ENCODE data around the gene ZNF536. TPM values are rescaled to one million over a fixed set of nuclear protein-coding genes. Genes with fewer than 3 reads are reported as not detected.

ZNF536 gene
- total and polyA plus RNA-seq, 2 donors (not counting 1 experiment from before 2014, with no cell fraction given), result not detected

GRCh38 chr19:30579419-30579818, 207.2 kb downstream of the ZNF536 start:
- no peak overlapping the region for H3K9ac ChIP-seq (ENCODE audit: low read length)
- H3K27ac ChIP-seq (ENCODE audit: low read length in 2 of 2), result no peak overlapping the region
- TF ChIP-seq CTCF (IDR thresholded peaks at IDR 0.05) (no peak), EZH2 (IDR thresholded peaks at IDR 0.05; ENCODE audit: borderline replicate concordance, insufficient read depth, low read depth, low read length, poor library complexity, severe bottlenecking) (no peak)
- H3K9me3 ChIP-seq (ENCODE audit: control extremely low read depth in 1 of 3, control insufficient read depth in 2 of 3, insufficient read depth in 1 of 3, low read length in 2 of 3), result peaks cover 0 to 26% (median 3%) of the 10 kb centered on the region in 3 donors
- ATAC-seq (ENCODE audit: low read depth) (no peak), DNase-seq (no peak)
- H3K27me3 ChIP-seq (replicated peaks in 1 of 4; ENCODE audit: control extremely low read depth in 1 of 4, control insufficient read depth in 3 of 4, insufficient read depth in 4 of 4, low read length in 3 of 4), result no peaks in the 10 kb centered on the region
- no peaks in the 10 kb centered on the region for H3K79me2 ChIP-seq (ENCODE audit: control insufficient read depth, insufficient read depth, low read length)
- H2AFZ ChIP-seq (ENCODE audit: insufficient read depth, low read depth, low read length, poor library complexity, severe bottlenecking), result no peak overlapping the region
- H3K4me1 ChIP-seq (ENCODE audit: control insufficient read depth in 2 of 2, insufficient read depth in 2 of 2, low read length in 2 of 2), result no peaks in the 10 kb centered on the region
- WGBS (ENCODE audit: insufficient coverage), result 90% methylated on average over 2 of the region's 3 CpGs
- ChIA-PET CTCF (no interaction called here), POLR2A (no interaction called here)
- no peak overlapping the region for H3K4me3 Mint-ChIP-seq
- H4K20me1 ChIP-seq (ENCODE audit: control insufficient read depth, insufficient read depth, low read length, poor library complexity, severe bottlenecking), result no peaks in the 10 kb centered on the region
- no peaks in the 10 kb centered on the region for H3K9me3 Mint-ChIP-seq (ENCODE audit: insufficient read depth)
- intact Hi-C loops (cut with micrococcal nuclease), result no loop called here
- H3K4me3 ChIP-seq (ENCODE audit: control extremely low read depth in 1 of 5, extremely low read depth in 1 of 5, insufficient read depth in 1 of 5, low read depth in 2 of 5, low read length in 4 of 5), result no peak overlapping the region
- H3K36me3 ChIP-seq (replicated peaks in 1 of 2; ENCODE audit: control extremely low read depth in 1 of 2, control insufficient read depth in 1 of 2, extremely low read depth in 1 of 2, insufficient read depth in 2 of 2, low read length in 1 of 2), result no peaks in the 10 kb centered on the region
- H3K27ac Mint-ChIP-seq, result no peak overlapping the region
- H3K4me1 Mint-ChIP-seq, result no peaks in the 10 kb centered on the region
- peaks cover 6% of the 10 kb centered on the region for H3K27me3 Mint-ChIP-seq
- H3K4me2 ChIP-seq (replicated peaks; ENCODE audit: low read depth, low read length, poor library complexity, severe bottlenecking), result no peak overlapping the region

GRCh38 chr19:30580673-30581072, 208.5 kb downstream of the ZNF536 start:
- Histone ChIP-seq H3K9me3 (ENCODE audit: control extremely low read depth in 1 of 3, control insufficient read depth in 2 of 3, insufficient read depth in 1 of 3, low read length in 2 of 3) (peaks cover 0 to 23% (median 3%) of the 10 kb centered on the region in 3 donors), H3K36me3 (replicated peaks in 1 of 2; ENCODE audit: control extremely low read depth in 1 of 2, control insufficient read depth in 1 of 2, extremely low read depth in 1 of 2, insufficient read depth in 2 of 2, low read length in 1 of 2) (no peaks in the 10 kb centered on the region), H3K4me2 (replicated peaks; ENCODE audit: low read depth, low read length, poor library complexity, severe bottlenecking) (no peak overlapping the region), H3K27ac (ENCODE audit: low read length in 2 of 2) (no peak overlapping the region), H3K27me3 (replicated peaks in 1 of 4; ENCODE audit: control extremely low read depth in 1 of 4, control insufficient read depth in 3 of 4, insufficient read depth in 4 of 4, low read length in 3 of 4) (no peaks in the 10 kb centered on the region), H4K20me1 (ENCODE audit: control insufficient read depth, insufficient read depth, low read length, poor library complexity, severe bottlenecking) (no peaks in the 10 kb centered on the region), H3K4me3 (ENCODE audit: control extremely low read depth in 1 of 5, extremely low read depth in 1 of 5, insufficient read depth in 1 of 5, low read depth in 2 of 5, low read length in 4 of 5) (no peak overlapping the region), H3K4me1 (ENCODE audit: control insufficient read depth in 2 of 2, insufficient read depth in 2 of 2, low read length in 2 of 2) (no peaks in the 10 kb centered on the region), H3K9ac (ENCODE audit: low read length) (no peak overlapping the region), H2AFZ (ENCODE audit: insufficient read depth, low read depth, low read length, poor library complexity, severe bottlenecking) (no peak overlapping the region), H3K79me2 (ENCODE audit: control insufficient read depth, insufficient read depth, low read length) (no peaks in the 10 kb centered on the region)
- Mint-ChIP-seq H3K27me3 (peaks cover 6% of the 10 kb centered on the region), H3K4me1 (no peaks in the 10 kb centered on the region), H3K4me3 (no peak overlapping the region), H3K27ac (no peak overlapping the region), H3K9me3 (ENCODE audit: insufficient read depth) (no peaks in the 10 kb centered on the region)
- intact Hi-C loops (cut with micrococcal nuclease), result no loop called here
- CTCF ChIA-PET, result no interaction called here
- DNase-seq (no peak), ATAC-seq (ENCODE audit: low read depth) (no peak)
- POLR2A ChIA-PET, result no interaction called here
- TF ChIP-seq EZH2 (IDR thresholded peaks at IDR 0.05; ENCODE audit: borderline replicate concordance, insufficient read depth, low read depth, low read length, poor library complexity, severe bottlenecking) (no peak), CTCF (IDR thresholded peaks at IDR 0.05) (no peak)
- 54% methylated on average over 2 of the region's 4 CpGs for WGBS (ENCODE audit: insufficient coverage)

Data from B cell (primary cell).